Measurements from ENCODE around the gene COL23A1.

The COL23A1 gene

GRCh38 chr5:178347956-178348355 is 242.2 kb downstream of the COL23A1 start:
- H3K36me3 Mint-ChIP-seq (ENCODE audit: low read depth), result peaks cover 5% of the 10 kb centered on the region
- peaks cover 4% of the 10 kb centered on the region for H3K27me3 Mint-ChIP-seq (ENCODE audit: low read depth, poor library complexity)
- no peak for DNase-seq
- H3K4me1 Mint-ChIP-seq, result peaks cover 64% of the 10 kb centered on the region
- TF ChIP-seq CTCF (IDR thresholded peaks at IDR 0.05), result no peak
- H3K4me3 Mint-ChIP-seq, result no peak overlapping the region
- H3K9me3 Mint-ChIP-seq, result peaks cover 11% of the 10 kb centered on the region
- peak overlapping the region; percentile 66 for H3K27ac Mint-ChIP-seq

GRCh38 chr5:178346607-178347334 is 243.4 kb downstream of the COL23A1 start:
- Mint-ChIP-seq H3K9me3 (peaks cover 16% of the 10 kb centered on the region), H3K4me3 (no peak overlapping the region), H3K36me3 (ENCODE audit: low read depth) (peaks cover 5% of the 10 kb centered on the region), H3K27ac (no peak overlapping the region), H3K4me1 (peaks cover 62% of the 10 kb centered on the region), H3K27me3 (ENCODE audit: low read depth, poor library complexity) (peaks cover 9% of the 10 kb centered on the region)
- TF ChIP-seq CTCF (IDR thresholded peaks at IDR 0.05), result no peak
- no peak for DNase-seq

- Mint-ChIP-seq H3K27ac (no peak overlapping the region), H3K36me3 (ENCODE audit: low read depth) (peaks cover 5% of the 10 kb centered on the region), H3K4me1 (peaks cover 44% of the 10 kb centered on the region), H3K4me3 (no peak overlapping the region), H3K9me3 (peaks cover 16% of the 10 kb centered on the region), H3K27me3 (ENCODE audit: low read depth, poor library complexity) (peaks cover 15% of the 10 kb centered on the region)
- no peak for TF ChIP-seq CTCF (IDR thresholded peaks at IDR 0.05)
- DNase-seq, result no peak
Observed at GRCh38 chr5:178343306-178343705, 246.9 kb downstream of the COL23A1 start.

- H3K27ac Mint-ChIP-seq, result no peak overlapping the region
- TF ChIP-seq CTCF (IDR thresholded peaks at IDR 0.05), result no peak
- DNase-seq, result no peak
- H3K27me3 Mint-ChIP-seq (ENCODE audit: low read depth, poor library complexity), result peaks cover 15% of the 10 kb centered on the region
- H3K4me1 Mint-ChIP-seq, result peaks cover 42% of the 10 kb centered on the region
- H3K4me3 Mint-ChIP-seq, result no peak overlapping the region
- H3K9me3 Mint-ChIP-seq, result peaks cover 16% of the 10 kb centered on the region
- peaks cover 5% of the 10 kb centered on the region for H3K36me3 Mint-ChIP-seq (ENCODE audit: low read depth)
Observed at GRCh38 chr5:178341851-178342140, 248.4 kb downstream of the COL23A1 start.

GRCh38 chr5:178341091-178341850 is 248.9 kb downstream of the COL23A1 start:
- Mint-ChIP-seq H3K4me1 (peaks cover 43% of the 10 kb centered on the region), H3K4me3 (no peak overlapping the region), H3K27ac (no peak overlapping the region), H3K36me3 (ENCODE audit: low read depth) (peaks cover 5% of the 10 kb centered on the region), H3K27me3 (ENCODE audit: low read depth, poor library complexity) (peaks cover 15% of the 10 kb centered on the region), H3K9me3 (peaks cover 16% of the 10 kb centered on the region)
- no peak for TF ChIP-seq CTCF (IDR thresholded peaks at IDR 0.05)
- DNase-seq, result no peak

Measured in nephron progenitor cell (in vitro differentiated cells).